HepG2 (cell line): ENCODE data around the gene ZNF33A. TPM values are rescaled to one million over a fixed set of nuclear protein-coding genes. Genes with fewer than 3 reads are reported as not detected.

Experiments used
- CHD2 ChIP-seq: IDR thresholded peaks from 2 replicates; pipeline ENCODE4 v1.6.1; 2011; ENCODE audit warnings: low read depth, low read length, improper control_type of control experiment
- HCFC1 ChIP-seq: fragments of 150-350 bp; IDR thresholded peaks from 2 replicates; pipeline ENCODE4 v1.6.1; 2014; ENCODE audit warnings: low read depth, low read length
- IRX3 ChIP-seq: sonication (generic); formaldehyde crosslinking; IDR thresholded peaks from 2 replicates; pipeline ENCODE4 v1.8.1; 2023; ENCODE audit warnings: mild to moderate bottlenecking, low read depth, missing genetic modification reagents, borderline replicate concordance
- MXI1 ChIP-seq: IDR thresholded peaks from 3 replicates; pipeline ENCODE4 v1.6.1; 2012; ENCODE audit warnings: low read depth, low read length, inconsistent platforms, borderline replicate concordance
- NFKB2 ChIP-seq: sonication (generic); formaldehyde crosslinking; IDR thresholded peaks from 2 replicates; pipeline ENCODE4 v1.4.0; 2020; ENCODE audit warnings: missing genetic modification reagents, borderline replicate concordance
- PHF20 ChIP-seq: sonication (generic); formaldehyde crosslinking; IDR thresholded peaks from 2 replicates; pipeline ENCODE4 v1.5.0; 2020; ENCODE audit warnings: mild to moderate bottlenecking, missing genetic modification reagents
- RXRA ChIP-seq: sonication (generic); formaldehyde crosslinking; IDR thresholded peaks from 2 replicates; pipeline ENCODE4 v1.5.1; 2020; ENCODE audit warnings: missing genetic modification reagents
- SALL1 ChIP-seq: sonication (generic); formaldehyde crosslinking; IDR thresholded peaks from 2 replicates; pipeline ENCODE4 v1.8.0; 2022; ENCODE audit warnings: mild to moderate bottlenecking, missing genetic modification reagents
- ZNF138 ChIP-seq: sonication (generic); formaldehyde crosslinking; IDR thresholded peaks from 2 replicates; pipeline ENCODE4 v1.5.0; 2020; ENCODE audit warnings: mild to moderate bottlenecking, low read depth, missing genetic modification reagents
- ZNF251 ChIP-seq: sonication (generic); formaldehyde crosslinking; IDR thresholded peaks from 2 replicates; pipeline ENCODE4 v1.9.0; 2021; ENCODE audit warnings: mild to moderate bottlenecking, missing genetic modification reagents
- ZNF674 ChIP-seq: sonication (generic); formaldehyde crosslinking; IDR thresholded peaks from 2 replicates; pipeline ENCODE4 v1.5.0; 2020; ENCODE audit warnings: low read depth, mild to moderate bottlenecking, missing genetic modification reagents
- ZSCAN31 ChIP-seq: sonication (generic); formaldehyde crosslinking; IDR thresholded peaks from 2 replicates; pipeline ENCODE4 v1.5.0; 2020; ENCODE audit warnings: low read depth, mild to moderate bottlenecking, missing genetic modification reagents
- polyA plus RNA-seq, 8 experiments: library from polyadenylated mRNA; depleted of rRNA in 3 of 8; stranded (reverse) in 7 of 8; unstranded in 1 of 8; fragments of >200 nt; fragmentation: Illumina TruSeq in 4 of 8; extraction: Trizol in 4 of 8; gene quantifications; 2 replicates each; pipeline versions ENCODE4 v1.2.1 to v1.2.3, GENCODE V29; 2011 to 2016; ENCODE audit warnings: low read depth in 4 of 8, missing spikeins in 1 of 8, mixed read lengths in 1 of 8; ENCODE audit not compliant: insufficient read depth in 1 of 8
- total RNA-seq, 5 experiments: library from RNA; depleted of rRNA; stranded (reverse); fragments of >200 nt; fragmentation: Illumina TruSeq; extraction: Trizol; gene quantifications; 2 replicates each; pipeline ENCODE4 v1.2.3, GENCODE V29; 2016; ENCODE audit warnings: low read depth in 1 of 5
- TF ChIP-seq, protein P1 (sequence below): fragments of 450-650 bp; IDR thresholded peaks from 2 replicates; pipeline ENCODE4 v1.6.1; 2017
- TF ChIP-seq, protein P2 (sequence below): sonication (generic); formaldehyde crosslinking; IDR thresholded peaks from 2 replicates; pipeline ENCODE4 v1.4.0; 2020; ENCODE audit warnings: missing genetic modification reagents
- TF ChIP-seq, protein P3 (sequence below): sonication (generic); formaldehyde crosslinking; IDR thresholded peaks from one replicate; pipeline ENCODE4 v1.5.1; 2020; ENCODE audit warnings: mild to moderate bottlenecking, missing genetic modification reagents; ENCODE audit errors: not compliant biosample characterization
- TF ChIP-seq, protein P4 (sequence below): sonication (generic); formaldehyde crosslinking; IDR thresholded peaks from 2 replicates; pipeline ENCODE4 v1.5.1; 2020; ENCODE audit warnings: missing genetic modification reagents, mild to moderate bottlenecking, borderline replicate concordance

ZNF33A gene
- total and polyA plus RNA-seq, 2 of the 13 experiments (the other 11 are each of a cell fraction or from before 2014, with no cell fraction given), result 13.1 to 22.5 TPM

DNA sequence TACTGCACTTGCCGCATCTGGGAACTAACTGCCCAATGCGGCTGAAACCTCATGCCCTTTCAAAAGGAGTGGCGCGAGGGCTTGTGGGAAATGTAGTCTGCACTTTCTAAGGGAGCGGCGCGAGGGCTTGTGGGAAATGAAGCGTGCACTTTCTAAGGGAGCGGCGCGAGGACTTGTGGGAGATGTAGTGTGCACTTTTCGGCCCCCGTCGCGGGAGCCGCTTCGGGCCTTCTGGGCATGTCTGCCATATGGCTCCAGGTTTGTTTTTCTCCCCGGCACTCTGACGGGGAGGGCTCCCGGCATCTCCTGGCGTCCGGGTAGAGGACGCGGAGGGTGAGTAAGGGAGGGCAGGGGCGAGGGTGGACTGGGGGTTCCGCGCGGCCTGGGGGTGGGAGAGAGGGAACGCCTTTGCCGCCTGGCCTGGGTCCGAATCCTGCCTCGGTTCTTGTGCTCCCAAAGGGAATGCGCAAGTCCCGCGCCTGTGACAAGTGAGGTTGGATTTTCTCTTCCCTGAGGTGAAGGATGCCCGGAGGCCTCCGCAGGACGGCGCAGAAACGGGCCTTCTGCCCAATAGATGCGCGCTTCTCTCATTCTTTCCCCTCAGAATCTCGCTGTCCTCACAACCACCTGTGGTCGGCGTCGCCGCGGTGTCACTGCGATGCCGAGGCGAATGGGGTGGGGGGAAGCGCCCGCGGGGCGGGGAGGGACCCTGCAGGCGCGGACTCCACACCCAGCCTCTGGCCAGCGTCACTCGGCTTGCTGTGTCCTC, 83.9 kb downstream of the ZNF33A start, which contains the start of gene ZNF37A (continued):
- TF ChIP-seq, protein P1, sequence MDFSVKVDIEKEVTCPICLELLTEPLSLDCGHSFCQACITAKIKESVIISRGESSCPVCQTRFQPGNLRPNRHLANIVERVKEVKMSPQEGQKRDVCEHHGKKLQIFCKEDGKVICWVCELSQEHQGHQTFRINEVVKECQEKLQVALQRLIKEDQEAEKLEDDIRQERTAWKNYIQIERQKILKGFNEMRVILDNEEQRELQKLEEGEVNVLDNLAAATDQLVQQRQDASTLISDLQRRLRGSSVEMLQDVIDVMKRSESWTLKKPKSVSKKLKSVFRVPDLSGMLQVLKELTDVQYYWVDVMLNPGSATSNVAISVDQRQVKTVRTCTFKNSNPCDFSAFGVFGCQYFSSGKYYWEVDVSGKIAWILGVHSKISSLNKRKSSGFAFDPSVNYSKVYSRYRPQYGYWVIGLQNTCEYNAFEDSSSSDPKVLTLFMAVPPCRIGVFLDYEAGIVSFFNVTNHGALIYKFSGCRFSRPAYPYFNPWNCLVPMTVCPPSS, result no peak
- TF ChIP-seq ZSCAN31 (CRISPR knock-in tag) (peak; percentile 55; the same call in 1 of the 2 replicates), ZNF138 (CRISPR knock-in tag) (no peak), MXI1 (peak; percentile 72; the same call in 1 of the 3 replicates), RXRA (CRISPR knock-in tag) (peak; percentile 35; the same call in 1 of the 2 replicates), ZNF674 (CRISPR knock-in tag) (0 out of 2 replicates have a peak, but pooled peaks have one; percentile 36), IRX3 (CRISPR knock-in tag) (0 out of 2 replicates have a peak, but pooled peaks have one; percentile 64), SALL1 (CRISPR knock-in tag) (peak; percentile 75; the same call in 1 of the 2 replicates), HCFC1 (peak; percentile 94), NFKB2 (no peak), PHF20 (peak; percentile 47; the same call in 1 of the 2 replicates), ZNF251 (CRISPR knock-in tag) (no peak), CHD2 (0 out of 2 replicates have a peak, but pooled peaks have one; percentile 44)
- TF ChIP-seq, protein P2, sequence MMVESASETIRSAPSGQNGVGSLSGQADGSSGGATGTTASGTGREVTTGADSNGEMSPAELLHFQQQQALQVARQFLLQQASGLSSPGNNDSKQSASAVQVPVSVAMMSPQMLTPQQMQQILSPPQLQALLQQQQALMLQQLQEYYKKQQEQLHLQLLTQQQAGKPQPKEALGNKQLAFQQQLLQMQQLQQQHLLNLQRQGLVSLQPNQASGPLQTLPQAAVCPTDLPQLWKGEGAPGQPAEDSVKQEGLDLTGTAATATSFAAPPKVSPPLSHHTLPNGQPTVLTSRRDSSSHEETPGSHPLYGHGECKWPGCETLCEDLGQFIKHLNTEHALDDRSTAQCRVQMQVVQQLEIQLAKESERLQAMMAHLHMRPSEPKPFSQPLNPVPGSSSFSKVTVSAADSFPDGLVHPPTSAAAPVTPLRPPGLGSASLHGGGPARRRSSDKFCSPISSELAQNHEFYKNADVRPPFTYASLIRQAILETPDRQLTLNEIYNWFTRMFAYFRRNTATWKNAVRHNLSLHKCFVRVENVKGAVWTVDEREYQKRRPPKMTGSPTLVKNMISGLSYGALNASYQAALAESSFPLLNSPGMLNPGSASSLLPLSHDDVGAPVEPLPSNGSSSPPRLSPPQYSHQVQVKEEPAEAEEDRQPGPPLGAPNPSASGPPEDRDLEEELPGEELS (CRISPR knock-in tag), result 0 out of 2 replicates have a peak, but pooled peaks have one; percentile 15
- TF ChIP-seq, protein P3, sequence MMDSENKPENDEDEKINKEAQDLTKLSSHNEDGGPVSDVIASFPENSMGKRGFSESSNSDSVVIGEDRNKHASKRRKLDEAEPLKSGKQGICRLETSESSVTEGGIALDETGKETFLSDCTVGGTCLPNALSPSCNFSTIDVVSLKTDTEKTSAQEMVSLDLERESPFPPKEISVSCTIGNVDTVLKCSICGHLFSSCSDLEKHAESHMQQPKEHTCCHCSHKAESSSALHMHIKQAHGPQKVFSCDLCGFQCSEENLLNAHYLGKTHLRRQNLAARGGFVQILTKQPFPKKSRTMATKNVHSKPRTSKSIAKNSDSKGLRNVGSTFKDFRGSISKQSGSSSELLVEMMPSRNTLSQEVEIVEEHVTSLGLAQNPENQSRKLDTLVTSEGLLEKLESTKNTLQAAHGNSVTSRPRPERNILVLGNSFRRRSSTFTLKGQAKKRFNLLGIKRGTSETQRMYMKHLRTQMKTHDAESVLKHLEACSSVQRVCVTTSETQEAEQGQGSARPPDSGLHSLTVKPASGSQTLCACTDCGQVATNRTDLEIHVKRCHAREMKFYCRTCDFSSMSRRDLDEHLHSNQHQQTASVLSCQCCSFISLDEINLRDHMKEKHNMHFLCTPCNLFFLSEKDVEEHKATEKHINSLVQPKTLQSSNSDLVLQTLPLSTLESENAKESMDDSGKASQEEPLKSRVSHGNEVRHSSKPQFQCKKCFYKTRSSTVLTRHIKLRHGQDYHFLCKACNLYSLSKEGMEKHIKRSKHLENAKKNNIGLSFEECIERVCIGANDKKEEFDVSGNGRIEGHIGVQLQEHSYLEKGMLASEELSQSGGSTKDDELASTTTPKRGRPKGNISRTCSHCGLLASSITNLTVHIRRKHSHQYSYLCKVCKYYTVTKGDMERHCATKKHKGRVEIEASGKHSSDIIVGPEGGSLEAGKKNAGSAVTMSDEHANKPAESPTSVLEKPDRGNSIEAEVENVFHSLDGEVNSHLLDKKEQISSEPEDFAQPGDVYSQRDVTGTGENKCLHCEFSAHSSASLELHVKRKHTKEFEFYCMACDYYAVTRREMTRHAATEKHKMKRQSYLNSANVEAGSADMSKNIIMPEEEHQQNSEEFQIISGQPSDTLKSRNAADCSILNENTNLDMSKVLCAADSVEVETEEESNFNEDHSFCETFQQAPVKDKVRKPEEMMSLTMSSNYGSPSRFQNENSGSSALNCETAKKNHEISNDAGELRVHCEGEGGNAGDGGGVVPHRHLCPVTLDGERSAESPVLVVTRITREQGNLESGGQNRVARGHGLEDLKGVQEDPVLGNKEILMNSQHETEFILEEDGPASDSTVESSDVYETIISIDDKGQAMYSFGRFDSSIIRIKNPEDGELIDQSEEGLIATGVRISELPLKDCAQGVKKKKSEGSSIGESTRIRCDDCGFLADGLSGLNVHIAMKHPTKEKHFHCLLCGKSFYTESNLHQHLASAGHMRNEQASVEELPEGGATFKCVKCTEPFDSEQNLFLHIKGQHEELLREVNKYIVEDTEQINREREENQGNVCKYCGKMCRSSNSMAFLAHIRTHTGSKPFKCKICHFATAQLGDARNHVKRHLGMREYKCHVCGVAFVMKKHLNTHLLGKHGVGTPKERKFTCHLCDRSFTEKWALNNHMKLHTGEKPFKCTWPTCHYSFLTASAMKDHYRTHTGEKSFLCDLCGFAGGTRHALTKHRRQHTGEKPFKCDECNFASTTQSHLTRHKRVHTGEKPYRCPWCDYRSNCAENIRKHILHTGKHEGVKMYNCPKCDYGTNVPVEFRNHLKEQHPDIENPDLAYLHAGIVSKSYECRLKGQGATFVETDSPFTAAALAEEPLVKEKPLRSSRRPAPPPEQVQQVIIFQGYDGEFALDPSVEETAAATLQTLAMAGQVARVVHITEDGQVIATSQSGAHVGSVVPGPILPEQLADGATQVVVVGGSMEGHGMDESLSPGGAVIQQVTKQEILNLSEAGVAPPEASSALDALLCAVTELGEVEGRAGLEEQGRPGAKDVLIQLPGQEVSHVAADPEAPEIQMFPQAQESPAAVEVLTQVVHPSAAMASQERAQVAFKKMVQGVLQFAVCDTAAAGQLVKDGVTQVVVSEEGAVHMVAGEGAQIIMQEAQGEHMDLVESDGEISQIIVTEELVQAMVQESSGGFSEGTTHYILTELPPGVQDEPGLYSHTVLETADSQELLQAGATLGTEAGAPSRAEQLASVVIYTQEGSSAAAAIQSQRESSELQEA (CRISPR knock-in tag), result peak; percentile 40
- TF ChIP-seq, protein P4, sequence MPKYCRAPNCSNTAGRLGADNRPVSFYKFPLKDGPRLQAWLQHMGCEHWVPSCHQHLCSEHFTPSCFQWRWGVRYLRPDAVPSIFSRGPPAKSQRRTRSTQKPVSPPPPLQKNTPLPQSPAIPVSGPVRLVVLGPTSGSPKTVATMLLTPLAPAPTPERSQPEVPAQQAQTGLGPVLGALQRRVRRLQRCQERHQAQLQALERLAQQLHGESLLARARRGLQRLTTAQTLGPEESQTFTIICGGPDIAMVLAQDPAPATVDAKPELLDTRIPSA (CRISPR knock-in tag), result peak; percentile 62; the same call in 1 of the 2 replicates
